Mesenchymal stem cell (in vitro differentiated cells and primary cell): Measurements from ENCODE around the gene CENPE.

Source experiments
- DNase-seq: peaks from one replicate; pipeline ENCODE4 v3.0.0-alpha.2; 2013
- H2AFZ ChIP-seq: one replicate; pipeline ENCODE4 v1.6.1; 2013; ENCODE audit warnings: low read depth, mild to moderate bottlenecking, control low read depth, inconsistent platforms, low read length, moderate library complexity
- H2AK5ac ChIP-seq: 2 replicates; pipeline ENCODE4 v1.6.1; 2013; ENCODE audit warnings: low read length, moderate library complexity, mild to moderate bottlenecking, inconsistent platforms; ENCODE audit not compliant: severe bottlenecking
- H2BK120ac ChIP-seq: one replicate; pipeline ENCODE4 v1.6.1; 2013; ENCODE audit warnings: low read depth, mild to moderate bottlenecking, inconsistent platforms, low read length, moderate library complexity
- H2BK12ac ChIP-seq, 2 experiments: one replicate each; pipeline ENCODE4 v1.6.1; 2013; ENCODE audit warnings: inconsistent platforms in 2 of 2, low read length in 2 of 2, mild to moderate bottlenecking in 2 of 2, moderate library complexity in 2 of 2, control low read depth in 1 of 2
- H2BK15ac ChIP-seq: one replicate; pipeline ENCODE4 v1.6.1; 2013; ENCODE audit warnings: mild to moderate bottlenecking, low read depth, inconsistent platforms; ENCODE audit not compliant: poor library complexity, severe bottlenecking
- H2BK5ac ChIP-seq: 2 replicates; pipeline ENCODE4 v1.6.1; 2013; ENCODE audit warnings: low read depth, mild to moderate bottlenecking, low read length, control low read depth, inconsistent platforms; ENCODE audit not compliant: poor library complexity, severe bottlenecking
- H3K14ac ChIP-seq, 2 experiments: one replicate each; pipeline ENCODE4 v1.6.1; 2013; ENCODE audit warnings: inconsistent platforms in 2 of 2, low read length in 2 of 2, control low read depth in 1 of 2, mild to moderate bottlenecking in 1 of 2, moderate library complexity in 1 of 2
- H3K18ac ChIP-seq, 2 experiments: one replicate each; pipeline ENCODE4 v1.6.1; 2013; ENCODE audit warnings: inconsistent platforms in 2 of 2, low read length in 2 of 2, control low read depth in 1 of 2, low read depth in 1 of 2, mild to moderate bottlenecking in 1 of 2
- H3K23ac ChIP-seq, 2 experiments: one replicate each; pipeline ENCODE4 v1.6.1; 2013; ENCODE audit warnings: inconsistent platforms in 2 of 2, low read length in 2 of 2, mild to moderate bottlenecking in 2 of 2, moderate library complexity in 2 of 2, control low read depth in 1 of 2
- H3K27ac ChIP-seq: 2 replicates; pipeline ENCODE4 v1.5.1; 2013; ENCODE audit warnings: mild to moderate bottlenecking, moderate library complexity, low read length, control low read depth, inconsistent platforms; ENCODE audit not compliant: poor library complexity, severe bottlenecking
- H3K27me3 ChIP-seq, 2 experiments: 2 replicates each; pipeline versions ENCODE4 v1.6.1 to v1.7.0; 2013; ENCODE audit warnings: low read length in 2 of 2, mild to moderate bottlenecking in 2 of 2, moderate library complexity in 2 of 2, control low read depth in 1 of 2, inconsistent platforms in 1 of 2; ENCODE audit not compliant: control insufficient read depth in 1 of 2, insufficient read depth in 1 of 2
- H3K36me3 ChIP-seq, 2 experiments: 2 replicates each; pipeline versions ENCODE4 v1.6.1 to v1.7.0; 2013; ENCODE audit warnings: low read length in 2 of 2, control low read depth in 1 of 2, inconsistent platforms in 1 of 2, low read depth in 1 of 2, mild to moderate bottlenecking in 1 of 2; ENCODE audit not compliant: insufficient read depth in 2 of 2, control insufficient read depth in 1 of 2
- H3K4ac ChIP-seq, 2 experiments: one replicate each; pipeline ENCODE4 v1.6.1; 2013; ENCODE audit warnings: inconsistent platforms in 2 of 2, low read length in 2 of 2, mild to moderate bottlenecking in 2 of 2, moderate library complexity in 2 of 2, control low read depth in 1 of 2, low read depth in 1 of 2
- H3K4me1 ChIP-seq: 2 replicates; pipeline ENCODE4 v1.6.1; 2013; ENCODE audit warnings: low read depth, low read length, control low read depth; ENCODE audit not compliant: control insufficient read depth, insufficient read depth
- H3K4me2 ChIP-seq: 2 replicates; pipeline ENCODE4 v1.6.1; 2013; ENCODE audit warnings: low read length, mild to moderate bottlenecking, inconsistent platforms; ENCODE audit not compliant: poor library complexity, severe bottlenecking
- H3K4me3 ChIP-seq, 2 experiments: 2 replicates each; pipeline versions ENCODE4 v1.5.1 to v1.7.0; 2013; ENCODE audit warnings: low read length in 2 of 2, mild to moderate bottlenecking in 2 of 2, control low read depth in 1 of 2, low read depth in 1 of 2; ENCODE audit not compliant: insufficient read depth in 1 of 2
- H3K79me1 ChIP-seq: replicated peaks from 2 replicates; pipeline ENCODE4 v1.6.1; 2013; ENCODE audit warnings: mild to moderate bottlenecking, control low read depth, low read length, inconsistent platforms; ENCODE audit not compliant: poor library complexity, severe bottlenecking
- H3K9ac ChIP-seq: 2 replicates; pipeline ENCODE4 v1.7.0; 2013; ENCODE audit warnings: mild to moderate bottlenecking, low read length, moderate library complexity
- H3K9me3 ChIP-seq: 2 replicates; pipeline ENCODE4 v1.7.0; 2013; ENCODE audit warnings: mild to moderate bottlenecking, low read length; ENCODE audit not compliant: control insufficient read depth
- H4K8ac ChIP-seq: one replicate; pipeline ENCODE4 v1.6.1; 2013; ENCODE audit warnings: inconsistent platforms, mild to moderate bottlenecking, low read length, moderate library complexity
- H4K91ac ChIP-seq: one replicate; pipeline ENCODE4 v1.6.1; 2013; ENCODE audit warnings: mild to moderate bottlenecking, low read length, inconsistent platforms
- WGBS: methylation state at CpG from one replicate; pipeline ENCODE4 v1.1.7; 2013; ENCODE audit warnings: mixed read lengths; 5-methylcytosine and 5-hydroxymethylcytosine counted together

Gene CENPE

DNA sequence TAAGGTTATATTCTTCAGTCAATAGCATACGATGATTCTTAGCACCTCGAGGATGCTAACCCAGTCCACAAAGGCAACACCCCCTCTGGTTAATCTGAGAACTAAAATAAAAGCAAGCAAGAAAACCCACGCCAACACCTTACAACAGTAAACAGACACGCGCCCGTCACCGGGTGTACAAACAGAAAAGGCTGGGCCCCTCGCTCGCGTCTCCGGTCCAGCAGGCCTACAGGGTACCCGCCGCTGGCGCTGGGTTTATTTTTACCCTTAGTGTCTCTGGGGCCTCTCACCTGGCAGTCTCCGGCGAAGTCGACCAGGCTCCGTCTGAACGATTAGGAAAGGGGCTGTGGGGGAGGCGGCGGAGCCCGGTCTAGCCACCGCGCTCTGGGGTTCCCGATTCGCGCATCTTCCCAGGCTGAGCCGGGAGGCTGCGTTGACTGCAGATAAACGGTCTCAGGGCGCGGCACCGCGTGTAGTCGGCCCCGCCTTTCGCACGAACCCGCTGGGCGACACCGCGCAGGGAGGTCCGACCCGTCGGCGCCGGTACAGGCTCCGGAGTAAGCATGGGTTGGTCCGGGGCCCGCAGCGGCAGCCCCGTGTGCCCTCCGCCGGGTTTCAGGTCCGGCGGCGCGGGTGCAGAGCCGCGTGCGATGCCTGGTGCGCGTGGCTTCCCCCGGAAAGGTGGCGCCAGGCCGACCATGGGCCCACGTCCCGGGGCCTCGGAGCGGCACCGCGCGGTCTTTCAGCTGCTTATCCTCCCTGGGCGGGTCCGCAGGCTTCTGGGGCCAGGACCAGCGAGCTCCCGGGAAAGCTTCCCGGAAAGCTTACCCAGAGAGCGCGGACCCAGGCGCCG is 122.0 kb downstream of the CENPE start:
- Histone ChIP-seq H3K27me3 (no peaks in the 10 kb centered on the region), H2BK120ac (peak overlapping the region; percentile 80), H3K9ac (peak overlapping the region; percentile 97), H3K9me3 (no peaks in the 10 kb centered on the region), H3K23ac (peak overlapping the region in 1 of 2 experiments; percentile 14), H3K14ac (peak overlapping the region in 1 of 2 experiments; percentile 85), H2AK5ac (no peak overlapping the region), H3K27ac (peak overlapping the region; percentile 44), H3K36me3 (peaks cover 0 to 15% of the 10 kb centered on the region in 2 experiments), H4K91ac (peak overlapping the region; percentile 75), H2AFZ (peak overlapping the region; percentile 74), H3K4me1 (no peaks in the 10 kb centered on the region), H3K4me2 (peak overlapping the region; percentile 74), H2BK12ac (peak overlapping the region in 1 of 2 experiments; percentile 83), H3K4me3 (peak overlapping the region; percentile 86 to 88), H3K79me1 (peaks cover 6% of the 10 kb centered on the region), H3K18ac (peak overlapping the region; percentile 80 to 93), H2BK5ac (peak overlapping the region; percentile 80), H2BK15ac (peak overlapping the region; percentile 93), H4K8ac (peak overlapping the region; percentile 93), H3K4ac (peak overlapping the region; percentile 52 to 59)
- WGBS = under 1% methylated on average over 80 of the region's 82 CpGs
- peak; percentile 70 for DNase-seq

DNA sequence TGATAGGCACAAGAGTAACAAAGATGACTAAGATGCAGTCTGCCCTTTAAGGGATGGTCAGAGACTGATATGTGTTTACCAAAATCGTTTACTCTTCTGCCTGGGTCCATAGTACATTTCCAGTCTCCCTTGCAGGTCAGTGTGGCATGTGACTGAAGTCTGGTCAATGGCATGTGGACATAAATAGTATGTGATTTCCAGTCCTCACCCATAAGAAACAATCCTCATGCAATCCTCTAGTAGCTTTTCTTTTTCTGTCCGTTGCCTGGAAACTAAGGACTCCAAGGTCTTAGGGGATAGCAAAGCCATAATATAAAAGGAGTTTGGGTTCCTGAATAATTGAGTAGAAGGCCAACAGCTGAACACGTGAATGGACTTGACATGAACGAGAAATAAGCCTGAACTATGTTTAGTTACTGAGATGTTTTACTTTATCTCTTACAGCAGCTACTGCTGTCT is 122.7 kb downstream of the CENPE start:
- H2BK15ac ChIP-seq = no peak overlapping the region
- H3K4ac ChIP-seq = no peak overlapping the region
- H2BK5ac ChIP-seq = no peak overlapping the region
- no peak overlapping the region for H4K8ac ChIP-seq
- H3K18ac ChIP-seq = no peak overlapping the region
- no peak overlapping the region for H3K14ac ChIP-seq
- peak; percentile 75 for DNase-seq
- H2AK5ac ChIP-seq = no peak overlapping the region
- H3K9me3 ChIP-seq = no peaks in the 10 kb centered on the region
- no peak overlapping the region for H3K27ac ChIP-seq
- H2BK120ac ChIP-seq = no peak overlapping the region
- H4K91ac ChIP-seq = no peak overlapping the region
- peak overlapping the region in 1 of 2 experiments; percentile 88 for H3K4me3 ChIP-seq
- H3K27me3 ChIP-seq = no peaks in the 10 kb centered on the region
- H3K4me1 ChIP-seq = no peaks in the 10 kb centered on the region
- no peak overlapping the region for H2BK12ac ChIP-seq
- whole genome bisulfite sequencing = 33% methylated on average over 3 of the region's 4 CpGs
- H3K4me2 ChIP-seq = peak overlapping the region; percentile 74
- H3K79me1 ChIP-seq = peaks cover 6% of the 10 kb centered on the region
- H3K9ac ChIP-seq = peak overlapping the region; percentile 97
- H3K36me3 ChIP-seq = peaks cover under 1 to 9% of the 10 kb centered on the region in 2 experiments
- no peak overlapping the region for H2AFZ ChIP-seq
- no peak overlapping the region for H3K23ac ChIP-seq

DNA sequence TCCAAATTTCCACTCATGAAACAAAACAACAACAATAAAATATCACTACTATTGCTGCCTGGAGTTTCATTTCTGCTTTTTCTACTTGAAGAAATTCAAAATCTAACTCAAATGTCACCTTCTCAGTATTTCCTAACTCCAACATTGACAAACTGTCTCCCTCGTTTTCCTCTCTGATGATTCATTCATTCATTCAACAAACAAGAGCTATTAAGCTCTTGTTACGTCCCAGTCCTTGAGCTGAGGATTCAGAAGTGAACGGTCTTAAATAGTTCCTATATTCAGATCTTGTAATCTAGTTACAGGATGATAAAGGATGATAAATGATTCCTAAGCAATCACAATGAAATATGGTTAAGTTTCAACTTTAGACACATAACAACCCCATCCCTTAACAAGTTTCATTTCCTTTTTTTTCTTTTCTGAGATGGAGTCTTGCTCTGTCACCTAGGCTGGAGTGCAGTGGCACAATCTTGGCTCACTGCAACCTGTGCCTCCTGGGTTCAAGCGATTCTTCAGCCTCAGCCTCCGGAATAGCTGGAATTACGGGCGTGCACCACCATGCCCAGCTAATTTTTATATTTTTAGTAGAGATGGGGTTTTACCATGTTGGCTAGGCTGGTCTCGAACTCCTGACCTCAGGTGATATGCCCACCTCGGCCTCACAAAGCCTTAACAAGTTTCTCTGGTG is 123.3 kb downstream of the CENPE start:
- Histone ChIP-seq H2BK120ac (no peak overlapping the region), H3K9me3 (no peaks in the 10 kb centered on the region), H3K18ac (no peak overlapping the region), H2BK15ac (no peak overlapping the region), H3K4ac (no peak overlapping the region), H2BK5ac (no peak overlapping the region), H3K23ac (no peak overlapping the region), H3K9ac (peak overlapping the region; percentile 97), H2BK12ac (no peak overlapping the region), H4K91ac (no peak overlapping the region), H3K27ac (no peak overlapping the region), H2AK5ac (no peak overlapping the region), H3K36me3 (peaks cover 3 to 6% of the 10 kb centered on the region in 2 experiments), H3K4me2 (no peak overlapping the region), H2AFZ (no peak overlapping the region), H3K79me1 (peaks cover 7% of the 10 kb centered on the region), H3K14ac (no peak overlapping the region), H3K4me3 (peak overlapping the region in 1 of 2 experiments; percentile 88), H3K27me3 (no peaks in the 10 kb centered on the region), H4K8ac (no peak overlapping the region), H3K4me1 (no peaks in the 10 kb centered on the region)
- 85% methylated on average over 7 of the region's 9 CpGs for WGBS
- peak; percentile 56 for DNase-seq
